ENCODE data around the gene CLCF1.

- TF ChIP-seq, protein P1, sequence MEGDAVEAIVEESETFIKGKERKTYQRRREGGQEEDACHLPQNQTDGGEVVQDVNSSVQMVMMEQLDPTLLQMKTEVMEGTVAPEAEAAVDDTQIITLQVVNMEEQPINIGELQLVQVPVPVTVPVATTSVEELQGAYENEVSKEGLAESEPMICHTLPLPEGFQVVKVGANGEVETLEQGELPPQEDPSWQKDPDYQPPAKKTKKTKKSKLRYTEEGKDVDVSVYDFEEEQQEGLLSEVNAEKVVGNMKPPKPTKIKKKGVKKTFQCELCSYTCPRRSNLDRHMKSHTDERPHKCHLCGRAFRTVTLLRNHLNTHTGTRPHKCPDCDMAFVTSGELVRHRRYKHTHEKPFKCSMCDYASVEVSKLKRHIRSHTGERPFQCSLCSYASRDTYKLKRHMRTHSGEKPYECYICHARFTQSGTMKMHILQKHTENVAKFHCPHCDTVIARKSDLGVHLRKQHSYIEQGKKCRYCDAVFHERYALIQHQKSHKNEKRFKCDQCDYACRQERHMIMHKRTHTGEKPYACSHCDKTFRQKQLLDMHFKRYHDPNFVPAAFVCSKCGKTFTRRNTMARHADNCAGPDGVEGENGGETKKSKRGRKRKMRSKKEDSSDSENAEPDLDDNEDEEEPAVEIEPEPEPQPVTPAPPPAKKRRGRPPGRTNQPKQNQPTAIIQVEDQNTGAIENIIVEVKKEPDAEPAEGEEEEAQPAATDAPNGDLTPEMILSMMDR (optimal IDR thresholded peaks at IDR 0.05 in 1 of 3, IDR thresholded peaks at IDR 0.05 in 1 of 3, conservative IDR thresholded peaks at IDR 0.05 in 1 of 3; ENCODE audit: extremely low read depth in 1 of 3, insufficient read depth in 2 of 3, low read length in 3 of 3): no peak
- TF ChIP-seq EZH2 (IDR thresholded peaks at IDR 0.05; ENCODE audit: low read length): no peak
These were observed 3.7 kb upstream of the CLCF1 start for GRCh38 chr11:67376873-67377808.

Data from keratinocyte (primary cell).